Liver (tissue), 3 donors: Measurements from ENCODE around the gene COX19.

Source experiments
- HNF4G ChIP-seq: IDR thresholded peaks from 2 replicates; pipeline ENCODE4 v1.6.1; 2016; ENCODE audit warnings: antibody characterized with exemption
- JUND ChIP-seq, 2 donors: IDR thresholded peaks; 2 replicates each; pipeline ENCODE4 v1.6.1; 2016; ENCODE audit warnings: antibody characterized with exemption in 2 of 2
- RAD21 ChIP-seq, 2 donors: IDR thresholded peaks; 2 replicates each; pipeline ENCODE4 v1.6.1; 2016; ENCODE audit warnings: antibody characterized with exemption in 2 of 2, mild to moderate bottlenecking in 2 of 2
- RXRA ChIP-seq, 2 donors: IDR thresholded peaks; 2 replicates each; pipeline ENCODE4 v1.6.1; 2017 to 2018; ENCODE audit warnings: antibody characterized with exemption in 2 of 2, mild to moderate bottlenecking in 1 of 2
- SP1 ChIP-seq: IDR thresholded peaks from 2 replicates; pipeline ENCODE4 v1.6.1; 2018; ENCODE audit warnings: antibody characterized with exemption, mild to moderate bottlenecking
- TAF1 ChIP-seq: conservative IDR thresholded peaks from 2 replicates; pipeline ENCODE4 v1.6.1; 2016; ENCODE audit warnings: antibody characterized with exemption, mild to moderate bottlenecking
- TF ChIP-seq, protein P1 (sequence below): fragments of 150-350 bp; IDR thresholded peaks from 2 replicates; pipeline ENCODE4 v1.5.1; 2017; ENCODE audit warnings: improper control_type of control experiment, low read depth, low read length; ENCODE audit not compliant: missing input control
- TF ChIP-seq, protein P2 (sequence below): IDR thresholded peaks from 2 replicates; pipeline ENCODE4 v1.6.1; 2016; ENCODE audit warnings: antibody characterized with exemption
- TF ChIP-seq, protein P3 (sequence below): IDR thresholded peaks from 2 replicates; pipeline ENCODE4 v1.6.1; 2016; ENCODE audit warnings: antibody characterized with exemption, mild to moderate bottlenecking
- donor health status: healthy.
- donor health status: healthy.

DNA sequence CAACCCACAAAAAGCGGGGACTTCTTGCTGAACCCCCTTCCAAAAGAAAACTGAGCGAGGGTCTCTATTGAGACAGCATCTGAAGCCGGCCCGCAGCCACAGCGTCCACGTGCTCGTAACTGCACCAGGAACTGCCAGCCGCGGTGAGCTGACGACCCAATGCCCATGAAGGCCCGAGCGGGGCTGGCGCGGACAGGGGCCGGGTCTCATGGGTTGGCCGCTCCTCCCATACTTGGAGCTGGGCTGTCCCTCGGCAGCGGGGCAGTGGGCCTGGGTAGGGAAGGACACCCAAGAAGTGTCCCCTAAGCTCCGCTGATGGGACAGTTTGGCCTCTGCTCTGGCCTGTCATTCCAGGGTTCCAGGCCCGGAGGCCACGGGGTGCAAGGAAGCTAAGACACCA, 30.0 kb upstream of the COX19 start:
- no peak for TF ChIP-seq JUND (IDR thresholded peaks at IDR 0.05)
- TF ChIP-seq, protein P1, sequence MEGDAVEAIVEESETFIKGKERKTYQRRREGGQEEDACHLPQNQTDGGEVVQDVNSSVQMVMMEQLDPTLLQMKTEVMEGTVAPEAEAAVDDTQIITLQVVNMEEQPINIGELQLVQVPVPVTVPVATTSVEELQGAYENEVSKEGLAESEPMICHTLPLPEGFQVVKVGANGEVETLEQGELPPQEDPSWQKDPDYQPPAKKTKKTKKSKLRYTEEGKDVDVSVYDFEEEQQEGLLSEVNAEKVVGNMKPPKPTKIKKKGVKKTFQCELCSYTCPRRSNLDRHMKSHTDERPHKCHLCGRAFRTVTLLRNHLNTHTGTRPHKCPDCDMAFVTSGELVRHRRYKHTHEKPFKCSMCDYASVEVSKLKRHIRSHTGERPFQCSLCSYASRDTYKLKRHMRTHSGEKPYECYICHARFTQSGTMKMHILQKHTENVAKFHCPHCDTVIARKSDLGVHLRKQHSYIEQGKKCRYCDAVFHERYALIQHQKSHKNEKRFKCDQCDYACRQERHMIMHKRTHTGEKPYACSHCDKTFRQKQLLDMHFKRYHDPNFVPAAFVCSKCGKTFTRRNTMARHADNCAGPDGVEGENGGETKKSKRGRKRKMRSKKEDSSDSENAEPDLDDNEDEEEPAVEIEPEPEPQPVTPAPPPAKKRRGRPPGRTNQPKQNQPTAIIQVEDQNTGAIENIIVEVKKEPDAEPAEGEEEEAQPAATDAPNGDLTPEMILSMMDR = no peak
- TF ChIP-seq, protein P2, sequence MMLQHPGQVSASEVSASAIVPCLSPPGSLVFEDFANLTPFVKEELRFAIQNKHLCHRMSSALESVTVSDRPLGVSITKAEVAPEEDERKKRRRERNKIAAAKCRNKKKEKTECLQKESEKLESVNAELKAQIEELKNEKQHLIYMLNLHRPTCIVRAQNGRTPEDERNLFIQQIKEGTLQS = no peak
- no peak for TF ChIP-seq HNF4G
- no peak for TF ChIP-seq RAD21 (IDR thresholded peaks at IDR 0.05)
- TF ChIP-seq RXRA (IDR thresholded peaks at IDR 0.05) = no peak
- TF ChIP-seq TAF1 = no peak
- TF ChIP-seq SP1 = no peak
- TF ChIP-seq, protein P3, sequence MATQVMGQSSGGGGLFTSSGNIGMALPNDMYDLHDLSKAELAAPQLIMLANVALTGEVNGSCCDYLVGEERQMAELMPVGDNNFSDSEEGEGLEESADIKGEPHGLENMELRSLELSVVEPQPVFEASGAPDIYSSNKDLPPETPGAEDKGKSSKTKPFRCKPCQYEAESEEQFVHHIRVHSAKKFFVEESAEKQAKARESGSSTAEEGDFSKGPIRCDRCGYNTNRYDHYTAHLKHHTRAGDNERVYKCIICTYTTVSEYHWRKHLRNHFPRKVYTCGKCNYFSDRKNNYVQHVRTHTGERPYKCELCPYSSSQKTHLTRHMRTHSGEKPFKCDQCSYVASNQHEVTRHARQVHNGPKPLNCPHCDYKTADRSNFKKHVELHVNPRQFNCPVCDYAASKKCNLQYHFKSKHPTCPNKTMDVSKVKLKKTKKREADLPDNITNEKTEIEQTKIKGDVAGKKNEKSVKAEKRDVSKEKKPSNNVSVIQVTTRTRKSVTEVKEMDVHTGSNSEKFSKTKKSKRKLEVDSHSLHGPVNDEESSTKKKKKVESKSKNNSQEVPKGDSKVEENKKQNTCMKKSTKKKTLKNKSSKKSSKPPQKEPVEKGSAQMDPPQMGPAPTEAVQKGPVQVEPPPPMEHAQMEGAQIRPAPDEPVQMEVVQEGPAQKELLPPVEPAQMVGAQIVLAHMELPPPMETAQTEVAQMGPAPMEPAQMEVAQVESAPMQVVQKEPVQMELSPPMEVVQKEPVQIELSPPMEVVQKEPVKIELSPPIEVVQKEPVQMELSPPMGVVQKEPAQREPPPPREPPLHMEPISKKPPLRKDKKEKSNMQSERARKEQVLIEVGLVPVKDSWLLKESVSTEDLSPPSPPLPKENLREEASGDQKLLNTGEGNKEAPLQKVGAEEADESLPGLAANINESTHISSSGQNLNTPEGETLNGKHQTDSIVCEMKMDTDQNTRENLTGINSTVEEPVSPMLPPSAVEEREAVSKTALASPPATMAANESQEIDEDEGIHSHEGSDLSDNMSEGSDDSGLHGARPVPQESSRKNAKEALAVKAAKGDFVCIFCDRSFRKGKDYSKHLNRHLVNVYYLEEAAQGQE = no peak
